Fibroblast of skin of right biceps (primary cell): ENCODE measurements around the gene MAPKAPK3.

ENCODE experiments used
- DNase-seq: peaks from one replicate; pipeline ENCODE4 v3.0.0-alpha.2; 2013

Gene MAPKAPK3

GRCh38 chr3:50609071-50609762 lies 7.7 kb upstream of the MAPKAPK3 start:
- DNase-seq, result no peak

- DNase-seq, result no peak
Measured at GRCh38 chr3:50609763-50610085, 7.2 kb upstream of the MAPKAPK3 start.

GRCh38 chr3:50610181-50610971 lies 6.6 kb upstream of the MAPKAPK3 start:
- no peak for DNase-seq

GRCh38 chr3:50610992-50611463 lies 5.9 kb upstream of the MAPKAPK3 start:
- no peak for DNase-seq

GRCh38 chr3:50611464-50612233 lies 5.3 kb upstream of the MAPKAPK3 start, which contains the start of gene CISH:
Gene CISH (minus strand): TSS chr3:50611774. CDS start chr3:50611650, 124 bp downstream.
- DNase-seq, result peak; percentile 95

- DNase-seq, result no peak
Measured at GRCh38 chr3:50612234-50612882, 4.6 kb upstream of the MAPKAPK3 start.

- no peak for DNase-seq
Measured at GRCh38 chr3:50612970-50613846, 3.7 kb upstream of the MAPKAPK3 start.

- no peak for DNase-seq
Measured at GRCh38 chr3:50615190-50615589, 1.8 kb upstream of the MAPKAPK3 start.

GRCh38 chr3:50616003-50616769 lies 765 bp upstream of the MAPKAPK3 start:
- peak; percentile 76 for DNase-seq

GRCh38 chr3:50616770-50617095 lies 218 bp upstream of the MAPKAPK3 start:
- peak; percentile 90 for DNase-seq

- DNase-seq, result no peak
Measured at GRCh38 chr3:50617911-50618481, 1.0 kb downstream of the MAPKAPK3 start.

- DNase-seq, result no peak
Measured at GRCh38 chr3:50620420-50620819, 3.5 kb downstream of the MAPKAPK3 start.

- DNase-seq, result no peak
Measured at GRCh38 chr3:50620820-50621219, 3.9 kb downstream of the MAPKAPK3 start.

- DNase-seq, result no peak
Measured at GRCh38 chr3:50622881-50623280, 5.9 kb downstream of the MAPKAPK3 start.

GRCh38 chr3:50623840-50624474 lies 7.0 kb downstream of the MAPKAPK3 start:
- DNase-seq, result no peak

- DNase-seq, result no peak
Measured at GRCh38 chr3:50624634-50625033, 7.7 kb downstream of the MAPKAPK3 start.

- no peak for DNase-seq
Measured at GRCh38 chr3:50625231-50626182, 8.6 kb downstream of the MAPKAPK3 start.

GRCh38 chr3:50626401-50626800 lies 9.4 kb downstream of the MAPKAPK3 start:
- DNase-seq, result no peak

GRCh38 chr3:50627407-50628051 lies 10.6 kb downstream of the MAPKAPK3 start:
- peak; percentile 77 for DNase-seq
